H1 (cell line): ENCODE results near the gene CNTN5. TPM values are rescaled to one million over a fixed set of nuclear protein-coding genes. Genes with fewer than 3 reads are reported as not detected.

Experiments
- CTCF ChIA-PET: fragments of 300-600 bp; sonication (Branson Sonifier 250); formaldehyde crosslinking; loops from one replicate; lab custom pipeline; 2021; ENCODE audit not compliant: partially characterized antibody; lab: Charles Lee
- POLR2A ChIA-PET: fragments of 300-600 bp; sonication (Branson Sonifier 250); formaldehyde crosslinking; loops from one replicate; lab custom pipeline; 2021; ENCODE audit warnings: inconsistent platforms; ENCODE audit not compliant: partially characterized antibody; lab: Charles Lee
- DNase-seq, 2 experiments: peaks; one replicate each; pipeline versions ENCODE4 v3.0.0 to v3.0.0-alpha.2; 2010 to 2022; ENCODE audit warnings: low spot score in 2 of 2, low read depth in 1 of 2, mixed read lengths in 1 of 2
- FAIRE-seq: peaks from 2 replicates; lab custom pipeline; 2011; peaks lifted over from hg19 to GRCh38; lab: Jason Lieb, UNC
- H2AFZ ChIP-seq: 2 replicates; pipeline ENCODE4 v1.8.1; 2012; ENCODE audit warnings: low read length, inconsistent platforms
- H2AK5ac ChIP-seq: 2 replicates; pipeline ENCODE4 v1.6.1; 2013; ENCODE audit warnings: low read depth, low read length
- H2BK120ac ChIP-seq: replicated peaks from 2 replicates; pipeline ENCODE3; 2013; ENCODE audit warnings: low read depth, low read length, inconsistent platforms
- H2BK12ac ChIP-seq: 2 replicates; pipeline ENCODE4 v1.6.1; 2013; ENCODE audit warnings: low read depth, low read length
- H2BK15ac ChIP-seq: 2 replicates; pipeline ENCODE4 v1.6.1; 2013; ENCODE audit warnings: low read length
- H2BK20ac ChIP-seq: 2 replicates; pipeline ENCODE4 v1.6.1; 2013; ENCODE audit warnings: low read length
- H2BK5ac ChIP-seq: 2 replicates; pipeline ENCODE4 v1.6.1; 2013; ENCODE audit warnings: low read depth, low read length
- H3K14ac ChIP-seq: 2 replicates; pipeline ENCODE4 v1.6.1; 2013; ENCODE audit warnings: inconsistent platforms; ENCODE audit not compliant: insufficient read length
- H3K18ac ChIP-seq: 2 replicates; pipeline ENCODE4 v1.6.1; 2013; ENCODE audit warnings: low read length; ENCODE audit errors: extremely low read depth
- H3K23ac ChIP-seq: 2 replicates; pipeline ENCODE4 v1.6.1; 2013; ENCODE audit warnings: inconsistent platforms; ENCODE audit not compliant: insufficient read length
- H3K23me2 ChIP-seq: 2 replicates; pipeline ENCODE4 v1.6.1; 2013; ENCODE audit warnings: low read depth, low read length
- H3K27ac ChIP-seq: 2 replicates; pipeline ENCODE4 v1.6.1; 2011; ENCODE audit warnings: low read depth, low read length, inconsistent platforms
- H3K27me3 ChIP-seq, 4 experiments: replicated peaks in 1 of 4; 1 replicate in 1 of 4; 2 replicates in 3 of 4; pipeline versions ENCODE4 v1.6.1 to v1.8.1; 2011 to 2013; ENCODE audit warnings: low read length in 3 of 4, mild to moderate bottlenecking in 3 of 4, inconsistent platforms in 2 of 4, mixed read lengths in 2 of 4, moderate library complexity in 1 of 4; ENCODE audit not compliant: control insufficient read depth in 3 of 4, insufficient read depth in 3 of 4; ENCODE audit errors: extremely low read depth in 1 of 4
- H3K36me3 ChIP-seq, 4 experiments: 2 replicates each; pipeline versions ENCODE4 v1.6.1 to v1.8.1; 2011 to 2013; ENCODE audit warnings: mild to moderate bottlenecking in 4 of 4, low read length in 3 of 4, moderate library complexity in 2 of 4, control low read depth in 1 of 4, inconsistent platforms in 1 of 4; ENCODE audit not compliant: insufficient read depth in 4 of 4, control insufficient read depth in 2 of 4
- H3K4ac ChIP-seq: replicated peaks from 2 replicates; pipeline ENCODE3; 2013; ENCODE audit warnings: low read length, low read depth, mixed read lengths, inconsistent platforms; ENCODE audit not compliant: insufficient read length
- H3K4me1 ChIP-seq, 4 experiments: replicated peaks in 1 of 4; 1 replicate in 1 of 4; 2 replicates in 3 of 4; pipeline versions ENCODE4 v1.6.1 to v1.8.1; 2011 to 2013; ENCODE audit warnings: low read length in 3 of 4, inconsistent platforms in 2 of 4, mixed read lengths in 1 of 4; ENCODE audit not compliant: insufficient read depth in 4 of 4, control insufficient read depth in 3 of 4
- H3K4me2 ChIP-seq, 2 experiments: 2 replicates each; pipeline versions ENCODE4 v1.6.1 to v1.8.1; 2011 to 2013; ENCODE audit warnings: low read depth in 2 of 2, low read length in 2 of 2, control low read depth in 1 of 2, inconsistent platforms in 1 of 2, mild to moderate bottlenecking in 1 of 2; ENCODE audit not compliant: insufficient read depth in 1 of 2
- H3K4me3 ChIP-seq, 4 experiments: fragments of 200-600, 300-600 bp in 1 of 4; sonication (generic), shearing (Covaris generic), sonication (Bioruptor Twin) in 1 of 4; 2 replicates each; pipeline versions ENCODE4 v1.5.1 to v1.8.1; 2011 to 2016; ENCODE audit warnings: low read length in 4 of 4, low read depth in 3 of 4, control low read depth in 2 of 4, inconsistent platforms in 2 of 4, mild to moderate bottlenecking in 2 of 4, mixed read lengths in 1 of 4, moderate library complexity in 1 of 4; ENCODE audit not compliant: insufficient read depth in 2 of 4; ENCODE audit errors: extremely low read depth in 1 of 4
- H3K56ac ChIP-seq: replicated peaks from 2 replicates; pipeline ENCODE3; 2013; ENCODE audit warnings: low read depth, mild to moderate bottlenecking, mixed read lengths, low read length, inconsistent platforms; ENCODE audit not compliant: insufficient read length
- H3K79me1 ChIP-seq: 2 replicates; pipeline ENCODE4 v1.6.1; 2013; ENCODE audit warnings: low read depth, low read length, control low read depth
- H3K79me2 ChIP-seq, 2 experiments: 2 replicates each; pipeline versions ENCODE4 v1.6.1 to v1.8.1; 2012 to 2013; ENCODE audit warnings: low read length in 2 of 2, mild to moderate bottlenecking in 2 of 2, inconsistent platforms in 1 of 2; ENCODE audit not compliant: insufficient read depth in 2 of 2, control insufficient read depth in 1 of 2
- H3K9ac ChIP-seq, 4 experiments: replicated peaks in 1 of 4; 1 replicate in 1 of 4; 2 replicates in 3 of 4; pipeline versions ENCODE4 v1.6.1 to v1.8.1; 2011 to 2013; ENCODE audit warnings: low read depth in 3 of 4, low read length in 3 of 4, control low read depth in 2 of 4, mild to moderate bottlenecking in 2 of 4, moderate library complexity in 2 of 4, inconsistent platforms in 1 of 4; ENCODE audit errors: extremely low read depth in 1 of 4
- H3K9me3 ChIP-seq, 2 experiments: 2 replicates each; pipeline versions ENCODE4 v1.6.1 to v1.8.1; 2012 to 2013; ENCODE audit warnings: mild to moderate bottlenecking in 2 of 2, moderate library complexity in 2 of 2, control low read depth in 1 of 2, inconsistent platforms in 1 of 2, low read depth in 1 of 2, low read length in 1 of 2, mixed read lengths in 1 of 2; ENCODE audit not compliant: insufficient read depth in 2 of 2
- H4K20me1 ChIP-seq, 2 experiments: replicated peaks in 1 of 2; 2 replicates each; pipeline versions ENCODE3 to v1.8.1; 2011 to 2013; ENCODE audit warnings: inconsistent platforms in 2 of 2, low read length in 2 of 2, mild to moderate bottlenecking in 1 of 2; ENCODE audit not compliant: insufficient read depth in 2 of 2, control insufficient read depth in 1 of 2
- H4K5ac ChIP-seq: 2 replicates; pipeline ENCODE4 v1.6.1; 2013; ENCODE audit warnings: low read length, low read depth, mixed read lengths, inconsistent platforms; ENCODE audit not compliant: insufficient read length
- H4K8ac ChIP-seq: 2 replicates; pipeline ENCODE4 v1.8.0; 2013; ENCODE audit warnings: mild to moderate bottlenecking, moderate library complexity, low read length, inconsistent platforms; ENCODE audit not compliant: insufficient read depth; ENCODE audit errors: extremely low read depth
- H4K91ac ChIP-seq: replicated peaks from 2 replicates; pipeline ENCODE3; 2013; ENCODE audit warnings: low read length, mixed read lengths, inconsistent platforms; ENCODE audit not compliant: insufficient read length
- ASH2L ChIP-seq: fragments of 200-600, 300-600 bp; sonication (generic); IDR thresholded peaks from one replicate; pipeline ENCODE4 v1.7.1; 2017; ENCODE audit warnings: low read length
- CREB1 ChIP-seq: IDR thresholded peaks from 2 replicates; pipeline ENCODE4 v1.6.1; 2012; ENCODE audit warnings: inconsistent platforms
- EGR1 ChIP-seq: IDR thresholded peaks from 2 replicates; pipeline ENCODE4 v1.6.1; 2011; ENCODE audit warnings: low read depth, low read length, borderline replicate concordance
- GTF2F1 ChIP-seq: IDR thresholded peaks from 2 replicates; pipeline ENCODE4 v1.6.1; 2012; ENCODE audit warnings: low read depth, low read length, improper control_type of control experiment, borderline replicate concordance
- POLR2A ChIP-seq, 2 experiments: IDR thresholded peaks; 1 replicate in 1 of 2; 2 replicates in 1 of 2; pipeline ENCODE4 v1.6.1; 2011; ENCODE audit warnings: low read depth in 2 of 2, low read length in 2 of 2, mild to moderate bottlenecking in 2 of 2; ENCODE audit errors: control extremely low read depth in 1 of 2
- SRF ChIP-seq: IDR thresholded peaks from 2 replicates; pipeline ENCODE4 v1.6.1; 2011; ENCODE audit warnings: mild to moderate bottlenecking, low read depth, low read length, moderate library complexity
- WGBS, 2 experiments: shearing (Covaris generic) in 1 of 2; methylation state at CpG; one replicate each; pipeline versions ENCODE4 v1.1.6 to v1.1.7; 2013 to 2015; ENCODE audit warnings: low lambda C conversion rate in 2 of 2, mixed read lengths in 2 of 2, inconsistent platforms in 1 of 2, low coverage in 1 of 2, missing lambda C conversion rate in 1 of 2; ENCODE audit not compliant: insufficient replicate concordance in 2 of 2, insufficient coverage in 1 of 2, insufficient read length in 1 of 2; ENCODE audit errors: extremely low coverage in 1 of 2, missing lambda C conversion rate in 1 of 2; 5-methylcytosine and 5-hydroxymethylcytosine counted together
- polyA plus RNA-seq, 7 experiments: library from polyadenylated mRNA; depleted of rRNA in 3 of 7; stranded (reverse) in 5 of 7; unstranded in 2 of 7; fragments of >200 nt in 5 of 7; fragments of 200-250 nt in 2 of 7; gene quantifications; 1 replicate in 5 of 7; 2 replicates in 1 of 7; 4 replicates in 1 of 7; pipeline versions ENCODE4 v1.2.1 to v1.2.3, GENCODE V29; 2011 to 2013; ENCODE audit warnings: missing spikeins in 2 of 7, mixed read lengths in 2 of 7
- total RNA-seq: library from RNA; stranded (reverse); fragmentation: NEBNext Ultra II Directional; extraction: Animal tissue kit (Norgen Biotek cat#: 25700); gene quantifications from 2 replicates; pipeline ENCODE4 v1.2.1, GENCODE V29; 2021

Gene CNTN5
- total and polyA plus RNA-seq, 2 of the 8 experiments (the other 6 are each of a cell fraction or from before 2014, with no cell fraction given), result not detected

- Histone ChIP-seq H4K5ac (no peak overlapping the region), H3K4ac (no peak overlapping the region), H2AFZ (no peak overlapping the region), H3K36me3 (no peaks in the 10 kb centered on the region), H2BK12ac (no peak overlapping the region), H3K9me3 (no peaks in the 10 kb centered on the region), H2BK120ac (no peak overlapping the region), H3K56ac (no peak overlapping the region), H3K18ac (no peak overlapping the region), H4K20me1 (no peaks in the 10 kb centered on the region), H4K8ac (no peak overlapping the region), H3K4me1 (no peaks in the 10 kb centered on the region), H2BK5ac (no peak overlapping the region), H3K4me3 (no peak overlapping the region), H3K27ac (no peak overlapping the region), H3K23ac (no peak overlapping the region), H3K79me1 (no peaks in the 10 kb centered on the region), H2AK5ac (no peak overlapping the region), H2BK15ac (no peak overlapping the region), H3K23me2 (no peaks in the 10 kb centered on the region), H3K9ac (no peak overlapping the region), H3K79me2 (no peaks in the 10 kb centered on the region), H3K14ac (no peak overlapping the region), H3K27me3 (no peaks in the 10 kb centered on the region), H3K4me2 (no peak overlapping the region), H2BK20ac (no peak overlapping the region), H4K91ac (no peak overlapping the region)
- no peak for FAIRE-seq
- ChIA-PET POLR2A (no interaction called here), CTCF (interaction anchor here (1.1 kb wide), 1 partner anchor 502 kb away, joined by 3 read pairs; no protein-coding TSS in a partner anchor)
- DNase-seq, result no peak
- 48% methylated on average over 2 of the region's 2 CpGs; no CpG with 5 or more reads in 1 of the 2 experiments for WGBS, 2 experiments
- TF ChIP-seq POLR2A (IDR thresholded peaks at IDR 0.05; ENCODE audit: control extremely low read depth in 1 of 2, low read depth in 2 of 2, low read length in 2 of 2) (no peak), EGR1 (no peak), CREB1 (no peak), SRF (no peak), ASH2L (no peak), GTF2F1 (no peak)
Measured at GRCh38 chr11:99571094-99571493, 550.3 kb downstream of the CNTN5 start.
